ENCODE results near the gene PLEKHB1.

The PLEKHB1 gene

GRCh38 chr11:73645972-73646631, at the start of gene PLEKHB1:
Gene PLEKHB1 (plus strand): TSS chr11:73646581. CDS start chr11:73646609, 28 bp downstream.
- no peak for DNase-seq

- DNase-seq, result no peak
Measured at GRCh38 chr11:73597336-73597955, 48.9 kb upstream of the PLEKHB1 start.

- peak; percentile 87 for DNase-seq
Measured at GRCh38 chr11:73597956-73598718, 48.2 kb upstream of the PLEKHB1 start, which contains the start of gene FAM168A. Gene FAM168A (minus strand): TSS chr11:73598112. CDS start chr11:73468474, 129,638 bp downstream.

GRCh38 chr11:73598719-73599379, 47.5 kb upstream of the PLEKHB1 start:
- no peak for DNase-seq

GRCh38 chr11:73612601-73613140, 33.7 kb upstream of the PLEKHB1 start:
- DNase-seq, result no peak

GRCh38 chr11:73614591-73614990, 31.8 kb upstream of the PLEKHB1 start:
- DNase-seq, result no peak

- DNase-seq, result no peak
Measured at GRCh38 chr11:73622926-73623593, 23.3 kb upstream of the PLEKHB1 start.

GRCh38 chr11:73623686-73624085, 22.7 kb upstream of the PLEKHB1 start:
- no peak for DNase-seq

- peak; percentile 53 for DNase-seq
Measured at GRCh38 chr11:73625696-73626318, 20.6 kb upstream of the PLEKHB1 start.

GRCh38 chr11:73629907-73630306, 16.5 kb upstream of the PLEKHB1 start:
- no peak for DNase-seq

GRCh38 chr11:73632996-73633395, 13.4 kb upstream of the PLEKHB1 start:
- DNase-seq, result no peak

GRCh38 chr11:73633999-73634398, 12.4 kb upstream of the PLEKHB1 start:
- DNase-seq, result no peak

GRCh38 chr11:73635721-73636120, 10.7 kb upstream of the PLEKHB1 start:
- DNase-seq, result no peak

GRCh38 chr11:73636249-73636648, 10.1 kb upstream of the PLEKHB1 start:
- no peak for DNase-seq

- DNase-seq, result no peak
Measured at GRCh38 chr11:73637012-73637411, 9.4 kb upstream of the PLEKHB1 start.

- DNase-seq, result no peak
Measured at GRCh38 chr11:73640592-73640991, 5.8 kb upstream of the PLEKHB1 start.

- DNase-seq, result no peak
Measured at GRCh38 chr11:73641668-73642067, 4.7 kb upstream of the PLEKHB1 start.

GRCh38 chr11:73645121-73645969, 1.0 kb upstream of the PLEKHB1 start:
- no peak for DNase-seq

GRCh38 chr11:73647459-73648100, 1.2 kb downstream of the PLEKHB1 start:
- DNase-seq, result no peak

- no peak for DNase-seq
Measured at GRCh38 chr11:73648121-73648520, 1.7 kb downstream of the PLEKHB1 start.

Measured in NCI-H1048 (cell line).